ENCODE measurements around the gene ZNF821.

DNA sequence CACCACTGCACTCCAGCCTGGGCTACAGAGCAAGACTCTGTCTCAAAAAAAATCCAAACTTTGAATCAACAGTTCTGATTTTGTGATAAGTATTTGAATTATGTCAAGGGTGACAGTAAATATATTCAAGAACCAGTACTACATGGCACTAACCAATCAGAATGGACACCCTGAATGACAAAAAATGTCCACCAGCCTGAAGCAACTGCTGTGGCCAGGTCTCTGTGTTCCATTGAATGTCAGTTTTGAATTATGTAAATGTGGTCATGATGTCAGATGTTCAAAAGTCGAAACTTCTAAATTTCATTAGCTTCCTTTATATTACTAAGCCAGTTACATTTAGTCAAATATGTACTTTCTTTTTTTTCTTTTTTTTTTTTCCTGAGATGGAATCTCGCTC lies 53.6 kb downstream of the ZNF821 start:
- no peak for TF ChIP-seq CTCF (IDR thresholded peaks at IDR 0.05 in 4 of 5, conservative IDR thresholded peaks at IDR 0.05 in 1 of 5)
- TF ChIP-seq POLR2A (IDR thresholded peaks at IDR 0.05): no peak
